NCI-H2081 treated with DMSO at 0.1 percent for 48 hours (cell line): ENCODE results near the gene SOCS4.
"Not testable (repeated sequence)": the region's sequence is repeated elsewhere in the genome, so short reads cannot be mapped to it uniquely, and the experiment has no call there.

ENCODE experiments used
- DNase-seq: peaks from one replicate; lab custom pipeline; 2025; lab: John Stamatoyannopoulos, UW

SOCS4 gene

GRCh38 chr14:55052269-55052930, 25.4 kb downstream of the SOCS4 start:
- DNase-seq: no peak

- DNase-seq: no peak
Measured at GRCh38 chr14:55053018-55053417, 26.0 kb downstream of the SOCS4 start.

- DNase-seq: no peak
Measured at GRCh38 chr14:55053500-55053899, 26.5 kb downstream of the SOCS4 start.

- DNase-seq: no peak
Measured at GRCh38 chr14:55054098-55054497, 27.1 kb downstream of the SOCS4 start.

- DNase-seq: no peak
Measured at GRCh38 chr14:55057919-55058318, 30.9 kb downstream of the SOCS4 start.

GRCh38 chr14:55059333-55059732, 32.3 kb downstream of the SOCS4 start:
- DNase-seq: no peak

- DNase-seq: no peak
Measured at GRCh38 chr14:55062517-55063351, 35.7 kb downstream of the SOCS4 start.

GRCh38 chr14:55064896-55065295, 37.9 kb downstream of the SOCS4 start:
- DNase-seq: not testable (repeated sequence)

- DNase-seq: no peak
Measured at GRCh38 chr14:55065411-55065810, 38.4 kb downstream of the SOCS4 start.

GRCh38 chr14:55066223-55066622, 39.2 kb downstream of the SOCS4 start:
- DNase-seq: no peak

GRCh38 chr14:55070981-55071411, 44.0 kb downstream of the SOCS4 start:
- no peak for DNase-seq

GRCh38 chr14:55071870-55072640, 45.0 kb downstream of the SOCS4 start:
- no peak for DNase-seq

GRCh38 chr14:55073856-55074255, 46.8 kb downstream of the SOCS4 start:
- no peak for DNase-seq

- DNase-seq: no peak
Measured at GRCh38 chr14:55074662-55075061, 47.6 kb downstream of the SOCS4 start.

- DNase-seq: no peak
Measured at GRCh38 chr14:55075628-55076175, 48.7 kb downstream of the SOCS4 start.

- no peak for DNase-seq
Measured at GRCh38 chr14:55077170-55078151, 50.4 kb downstream of the SOCS4 start.

GRCh38 chr14:55079961-55080360, 52.9 kb downstream of the SOCS4 start:
- not testable (repeated sequence) for DNase-seq

- no peak for DNase-seq
Measured at GRCh38 chr14:55084401-55085059, 57.5 kb downstream of the SOCS4 start.

- DNase-seq: no peak
Measured at GRCh38 chr14:55085060-55085660, 58.1 kb downstream of the SOCS4 start.

- no peak for DNase-seq
Measured at GRCh38 chr14:55086938-55087337, 59.9 kb downstream of the SOCS4 start.
